ENCODE measurements around the gene DAPK2.
"Not testable (repeated sequence)": the region's sequence is repeated elsewhere in the genome, so short reads cannot be mapped to it uniquely, and the experiment has no call there.

Gene DAPK2

DNA sequence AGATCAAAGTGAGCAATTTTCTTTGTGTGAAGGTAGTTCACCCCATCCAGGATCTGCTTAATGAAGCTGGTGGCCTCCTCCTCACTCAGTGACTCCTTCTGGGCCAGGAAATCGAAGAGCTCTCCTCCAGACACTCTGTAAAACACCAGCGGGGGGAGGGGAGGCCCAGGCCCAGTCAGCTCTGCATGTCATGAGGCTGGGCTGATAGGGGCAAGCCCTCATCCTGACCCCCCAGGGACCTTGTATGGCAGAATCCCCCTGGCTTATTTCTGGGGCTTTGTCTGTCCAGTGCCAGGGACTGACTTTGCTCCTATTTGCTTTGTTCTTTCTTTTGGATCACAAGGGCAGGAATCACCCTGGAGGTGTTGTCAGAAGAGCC, 74.9 kb downstream of the DAPK2 start:
- DNase-seq, result no peak

DNA sequence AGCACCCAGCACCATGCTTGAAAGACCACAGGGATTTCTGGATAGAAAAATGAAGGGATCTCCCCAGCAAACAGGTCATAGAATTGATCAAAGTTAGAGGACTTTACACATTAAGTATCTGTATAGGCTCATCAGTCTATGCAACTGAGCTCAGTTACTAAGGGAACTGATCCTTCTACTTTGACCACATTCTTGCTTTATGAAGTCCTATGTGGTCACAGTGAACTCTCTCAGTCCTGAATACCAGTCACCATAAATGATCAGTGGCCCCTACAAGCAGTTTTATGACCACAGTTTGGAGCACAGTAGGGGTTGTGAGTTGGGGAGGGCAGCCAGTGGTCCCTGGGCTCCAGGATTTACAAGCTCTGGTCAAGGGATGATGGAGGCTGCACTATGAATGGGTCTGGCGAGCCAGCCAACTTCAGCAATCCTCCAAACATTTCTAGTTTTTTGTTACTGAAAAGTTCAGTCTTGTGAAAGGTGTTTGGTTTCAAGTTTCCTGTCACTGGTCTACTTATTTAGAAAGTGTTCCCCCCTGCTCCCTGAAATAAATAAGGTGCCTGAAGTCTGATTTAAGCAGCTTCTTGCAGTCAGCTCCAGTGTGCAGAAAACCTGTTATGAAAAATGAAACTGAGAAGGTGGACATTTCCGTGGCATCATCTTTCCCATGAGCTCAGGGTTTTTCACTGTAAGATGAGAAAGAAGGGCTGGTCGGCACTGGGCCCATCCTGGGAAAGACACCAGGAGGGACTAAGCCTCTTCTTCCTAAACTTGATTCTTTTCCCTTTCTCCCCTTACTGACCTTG, 75.5 kb downstream of the DAPK2 start:
- no peak for DNase-seq

GRCh38 chr15:63969652-63970421, 76.4 kb downstream of the DAPK2 start:
- no peak for DNase-seq

GRCh38 chr15:63968700-63969099, 77.6 kb downstream of the DAPK2 start:
- no peak for DNase-seq

GRCh38 chr15:63968122-63968524, 78.2 kb downstream of the DAPK2 start:
- DNase-seq, result no peak

GRCh38 chr15:63967616-63968015, 78.7 kb downstream of the DAPK2 start:
- DNase-seq, result no peak

DNA sequence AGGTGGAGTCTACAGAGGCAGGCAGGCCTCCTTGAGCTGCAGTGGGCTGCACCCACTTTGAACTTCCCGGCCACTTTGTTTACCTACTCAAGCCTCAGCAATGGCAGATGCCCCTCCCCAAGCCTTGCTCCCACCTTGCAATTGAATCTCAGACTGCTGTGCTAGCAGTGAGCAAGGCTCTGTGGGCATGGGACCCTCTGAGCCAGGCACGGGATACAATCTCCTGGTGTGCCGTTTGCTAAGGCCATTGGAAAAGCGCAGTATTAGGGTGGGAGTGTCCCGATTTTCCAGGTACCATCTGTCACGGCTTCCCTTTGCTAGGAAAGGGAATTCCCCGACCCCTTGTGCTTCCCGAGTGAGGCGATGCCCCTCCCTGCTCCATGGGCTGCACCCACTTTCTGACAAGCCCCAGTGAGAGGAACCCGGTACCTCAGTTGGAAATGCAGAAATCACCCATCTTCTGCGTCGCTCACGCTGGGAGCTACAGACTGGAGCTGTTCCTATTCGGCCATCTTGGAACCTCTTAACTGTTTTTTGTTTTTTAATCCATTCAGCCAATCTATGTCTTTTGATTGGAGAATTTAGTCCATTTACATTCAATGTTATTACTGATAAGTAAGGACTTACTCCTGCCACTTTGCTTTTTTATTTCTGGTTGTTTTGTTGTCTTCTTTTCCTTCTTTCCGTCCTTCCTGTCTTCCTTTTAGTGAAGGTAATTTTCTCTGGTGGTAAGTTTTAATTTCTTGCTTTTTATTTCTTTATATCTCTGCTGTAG, 83.2 kb downstream of the DAPK2 start:
- DNase-seq, result not testable (repeated sequence)

- no peak for DNase-seq
Observed at GRCh38 chr15:63953524-63953923, 92.8 kb downstream of the DAPK2 start.

DNA sequence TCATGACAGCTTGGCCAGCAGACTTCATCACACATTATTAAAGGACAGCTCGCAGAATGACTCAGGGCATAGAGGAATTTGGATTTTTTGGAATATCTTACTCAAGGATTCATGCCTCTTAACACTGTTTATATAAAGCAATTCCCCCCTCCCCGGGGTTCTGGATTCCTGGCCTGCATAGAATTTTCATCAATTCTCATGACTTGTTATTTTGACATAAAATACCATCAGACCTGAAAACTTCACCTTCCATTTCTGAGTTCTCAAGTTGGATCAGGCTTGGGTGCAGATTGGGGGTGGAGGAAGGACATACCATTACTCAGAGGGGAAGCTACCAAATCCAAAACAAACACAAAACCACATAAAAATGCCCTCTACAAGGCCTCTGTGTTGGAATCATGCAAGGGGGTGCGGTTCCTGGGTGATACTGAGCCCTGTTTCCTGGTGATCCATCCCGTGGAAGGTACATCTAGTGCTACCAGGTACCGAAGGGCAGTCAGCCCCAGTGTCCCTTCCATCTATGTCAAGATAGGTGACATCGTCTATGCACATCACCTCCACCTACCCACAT, 95.3 kb downstream of the DAPK2 start:
- no peak for DNase-seq

GRCh38 chr15:63948971-63949370, 97.3 kb downstream of the DAPK2 start:
- no peak for DNase-seq

DNA sequence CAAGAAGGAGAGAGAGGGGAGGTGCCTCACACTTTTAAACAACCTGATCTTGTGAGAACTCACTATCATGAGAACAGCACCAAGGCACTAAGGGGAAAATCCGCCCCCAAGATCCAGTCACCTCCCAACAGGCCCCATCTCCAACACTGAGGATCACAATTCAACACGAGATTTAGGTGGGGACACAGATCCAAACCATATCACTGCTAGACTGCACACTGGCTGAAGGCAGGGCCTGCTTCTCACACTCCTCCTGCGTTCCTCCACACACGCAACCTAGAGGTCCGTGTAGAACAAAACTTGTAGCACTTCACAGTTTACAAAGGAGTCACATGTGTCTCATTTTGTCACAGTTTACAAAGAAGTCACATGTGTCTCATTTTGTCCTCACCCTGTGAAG, 97.8 kb downstream of the DAPK2 start:
- DNase-seq, result no peak

GRCh38 chr15:63947228-63947627, 99.1 kb downstream of the DAPK2 start:
- DNase-seq, result no peak

DNA sequence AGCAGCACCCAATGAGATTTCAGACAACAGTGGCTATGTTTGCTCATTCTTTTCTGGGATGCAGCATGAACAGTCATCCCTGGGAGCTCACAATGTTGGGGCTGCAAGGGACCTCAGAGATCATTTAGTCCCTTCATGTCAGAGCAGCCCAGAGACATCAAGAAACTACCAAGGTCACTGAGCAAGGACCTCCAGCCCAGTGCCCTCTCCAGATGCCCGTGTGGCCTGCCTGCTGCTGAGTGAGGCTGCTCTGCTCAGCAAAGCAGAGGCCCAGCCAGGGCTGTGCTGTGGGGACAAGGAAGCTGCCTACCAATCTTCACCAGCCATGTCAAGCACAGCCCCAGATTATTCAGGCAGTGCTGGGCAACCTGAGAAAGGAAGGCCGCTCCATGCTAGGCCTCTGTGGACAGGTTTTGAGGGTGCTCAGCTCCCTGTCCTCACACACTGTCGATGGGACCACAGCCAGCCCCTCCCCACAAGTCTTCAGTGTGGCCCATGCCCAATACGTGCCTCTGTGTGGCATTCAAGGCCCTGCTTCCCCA, 99.7 kb downstream of the DAPK2 start:
- no peak for DNase-seq

GRCh38 chr15:63945838-63946298, 100.4 kb downstream of the DAPK2 start:
- DNase-seq, result no peak

DNA sequence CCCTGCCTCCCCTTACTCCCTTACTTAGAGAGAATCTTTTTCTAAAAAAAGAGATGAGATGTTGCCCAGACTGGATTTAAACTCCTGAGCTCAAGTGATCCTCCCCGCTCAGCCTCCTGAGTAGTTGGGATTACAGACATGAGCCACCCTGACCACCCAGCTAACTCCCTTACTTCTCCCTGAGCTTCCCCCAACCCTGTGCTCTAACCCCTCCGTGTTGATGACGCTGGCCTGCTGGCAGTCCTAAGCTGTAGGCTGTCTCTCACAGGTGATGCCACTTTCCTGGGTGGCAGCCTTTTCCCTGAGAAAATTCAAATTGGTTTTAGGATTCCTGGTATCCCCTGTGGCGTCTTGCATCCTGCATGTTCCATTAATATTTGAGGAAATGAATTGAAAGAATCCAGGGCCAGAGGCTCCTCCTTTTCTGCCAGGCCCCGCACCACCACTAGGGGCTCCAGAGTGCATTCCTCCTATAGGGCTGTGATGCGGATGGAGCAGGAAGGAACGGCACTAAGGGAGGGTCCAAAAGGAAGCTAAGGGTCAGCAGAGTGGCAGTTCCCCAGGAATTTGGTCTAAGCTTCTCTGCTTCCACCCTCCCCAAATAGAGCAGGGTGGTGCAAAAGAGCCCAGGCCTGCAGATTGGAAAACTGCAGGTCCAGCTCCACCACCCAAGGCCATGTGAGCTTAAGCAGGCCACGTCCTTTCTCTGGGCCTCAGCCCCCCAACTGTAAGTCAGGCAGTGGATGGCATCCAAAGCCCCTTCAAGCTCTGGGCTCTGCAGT, 101.1 kb downstream of the DAPK2 start:
- DNase-seq, result peak; percentile 39

DNA sequence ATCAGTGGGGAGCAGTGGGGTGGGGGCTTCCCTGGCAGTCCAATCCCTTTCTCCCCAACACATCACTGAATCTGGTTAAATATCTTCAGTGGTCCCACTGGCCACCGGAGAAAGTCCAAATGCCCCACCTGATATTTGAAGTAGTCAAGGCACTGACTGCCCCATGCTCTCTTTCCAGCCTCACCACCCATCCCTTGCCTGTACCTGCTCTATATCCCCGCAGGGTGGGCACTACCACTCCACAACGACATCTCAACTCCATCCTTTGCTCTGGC, 101.7 kb downstream of the DAPK2 start:
- no peak for DNase-seq

DNA sequence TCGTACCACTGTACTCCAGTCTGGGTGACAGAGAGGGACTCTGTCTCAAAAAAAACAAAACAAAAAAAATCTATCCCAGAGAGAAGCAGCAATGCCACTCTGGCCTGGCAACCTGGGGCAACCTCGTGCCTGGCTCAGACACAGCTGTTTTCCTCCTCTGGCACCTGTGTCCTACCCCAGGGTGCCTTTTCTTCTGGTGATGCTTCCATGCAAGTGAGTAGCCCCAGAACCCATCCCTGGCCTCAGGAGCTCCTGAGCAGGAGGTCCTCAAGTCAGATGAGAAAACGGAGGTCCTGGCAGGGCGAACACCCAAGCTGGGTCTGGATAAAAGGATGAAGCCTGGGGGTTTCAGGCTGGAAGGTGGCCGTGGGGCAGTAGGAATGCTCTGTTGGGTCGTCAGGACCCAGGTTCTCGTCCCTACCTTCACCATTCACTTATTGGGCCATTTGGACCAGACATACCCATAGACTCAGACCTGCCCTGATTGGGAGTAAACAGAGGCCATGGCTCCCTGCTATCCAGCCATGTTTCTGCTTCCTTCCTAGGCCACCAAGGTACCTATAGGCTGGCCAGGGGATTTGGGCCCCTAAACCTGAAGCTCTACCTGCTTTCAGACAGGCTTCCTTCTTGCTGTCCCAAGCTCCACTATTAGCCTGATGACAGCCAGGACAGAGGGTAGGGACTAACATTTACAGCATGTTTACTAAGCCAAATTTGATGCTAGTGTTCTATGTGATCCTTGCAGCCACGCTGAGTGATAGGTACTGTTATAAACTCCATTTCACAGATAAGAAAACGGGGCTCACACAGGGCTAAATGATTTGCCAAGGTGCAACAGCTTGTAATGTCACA, 102.2 kb downstream of the DAPK2 start:
- no peak for DNase-seq

GRCh38 chr15:63942486-63943365, 103.6 kb downstream of the DAPK2 start:
- no peak for DNase-seq

DNA sequence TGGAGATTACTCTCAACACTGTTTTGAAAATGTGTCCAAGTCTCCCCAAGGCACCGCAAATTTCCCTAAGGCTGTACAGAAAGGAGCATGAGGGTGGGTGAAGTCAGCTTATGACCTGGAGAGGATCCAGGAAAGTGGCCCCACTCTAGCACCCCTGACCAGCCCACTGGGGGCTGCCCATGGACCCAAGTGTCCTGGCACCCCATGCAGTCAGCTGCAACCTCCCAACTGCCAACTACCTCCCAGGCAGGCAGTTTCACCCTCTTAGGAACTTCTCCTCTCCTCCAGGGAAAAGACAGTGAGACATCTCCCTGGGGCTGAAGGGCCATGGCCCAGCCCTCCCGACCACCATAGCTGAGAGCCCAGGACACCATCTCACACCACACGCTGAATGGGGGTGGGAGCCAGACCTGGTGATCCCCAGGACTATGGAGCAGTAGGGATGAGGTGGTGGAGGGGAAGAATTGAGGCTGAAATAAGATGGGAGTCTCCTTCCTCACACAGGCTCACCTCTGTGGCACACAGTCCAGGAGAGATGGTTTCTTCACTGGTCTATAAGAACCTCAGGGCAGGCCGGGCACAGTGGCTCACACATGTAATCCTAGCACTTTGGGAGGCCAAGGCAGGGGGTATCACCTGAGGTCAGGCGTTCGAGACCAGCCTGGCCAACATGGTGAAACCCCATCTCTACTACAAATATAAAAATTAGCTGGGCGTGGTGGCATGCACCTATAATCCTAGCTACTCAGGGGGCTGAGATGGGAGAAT, 104.4 kb downstream of the DAPK2 start:
- DNase-seq, result no peak
